NCI-H146 treated with DMSO at 0.1 percent for 48 hours (cell line): Measurements from ENCODE around the gene DPM2.
A peak's percentile ranks its signal among the peaks of the same experiment; 100 is the strongest.

Source experiments
- DNase-seq: peaks from one replicate; lab custom pipeline; 2025; ENCODE audit not compliant: unreplicated experiment; lab: John Stamatoyannopoulos, UW

Gene DPM2

GRCh38 chr9:127973169-127974000, 35.7 kb upstream of the DPM2 start:
- no peak for DNase-seq

GRCh38 chr9:127972236-127972871, 34.7 kb upstream of the DPM2 start:
- no peak for DNase-seq

- no peak for DNase-seq
These were observed 33.9 kb upstream of the DPM2 start for GRCh38 chr9:127971357-127972235.

GRCh38 chr9:127970401-127971313, 33.0 kb upstream of the DPM2 start:
- DNase-seq = peak; percentile 92

- no peak for DNase-seq
These were observed 31.2 kb upstream of the DPM2 start for GRCh38 chr9:127968700-127969383.

- DNase-seq = no peak
These were observed 30.4 kb upstream of the DPM2 start for GRCh38 chr9:127968042-127968441.

- no peak for DNase-seq
These were observed 29.6 kb upstream of the DPM2 start for GRCh38 chr9:127967151-127967809.

GRCh38 chr9:127966416-127967150, 28.9 kb upstream of the DPM2 start:
- DNase-seq = no peak

GRCh38 chr9:127965953-127966352, 28.3 kb upstream of the DPM2 start:
- DNase-seq = no peak

GRCh38 chr9:127963359-127964064, 25.9 kb upstream of the DPM2 start:
- no peak for DNase-seq

GRCh38 chr9:127963041-127963358, 25.3 kb upstream of the DPM2 start:
- DNase-seq = no peak

- DNase-seq = no peak
These were observed 24.6 kb upstream of the DPM2 start for GRCh38 chr9:127962278-127962677.

- no peak for DNase-seq
These were observed 24.0 kb upstream of the DPM2 start for GRCh38 chr9:127961613-127962155.

GRCh38 chr9:127961155-127961490, 23.5 kb upstream of the DPM2 start:
- DNase-seq = no peak

GRCh38 chr9:127960410-127961154, 22.9 kb upstream of the DPM2 start:
- DNase-seq = no peak

GRCh38 chr9:127959841-127960409, 22.3 kb upstream of the DPM2 start:
- no peak for DNase-seq

GRCh38 chr9:127959398-127959797, 21.7 kb upstream of the DPM2 start:
- DNase-seq = no peak
